GM12873 (cell line): ENCODE data around the gene CHGA.

ENCODE experiments used
- TF ChIP-seq, protein P1 (sequence below): IDR thresholded peaks from 2 replicates; pipeline ENCODE4 v1.5.1; 2012; ENCODE audit warnings: low read depth, mild to moderate bottlenecking, moderate library complexity, low read length, control low read depth; ENCODE audit not compliant: insufficient read depth; ENCODE audit errors: missing control alignments

The CHGA gene

DNA sequence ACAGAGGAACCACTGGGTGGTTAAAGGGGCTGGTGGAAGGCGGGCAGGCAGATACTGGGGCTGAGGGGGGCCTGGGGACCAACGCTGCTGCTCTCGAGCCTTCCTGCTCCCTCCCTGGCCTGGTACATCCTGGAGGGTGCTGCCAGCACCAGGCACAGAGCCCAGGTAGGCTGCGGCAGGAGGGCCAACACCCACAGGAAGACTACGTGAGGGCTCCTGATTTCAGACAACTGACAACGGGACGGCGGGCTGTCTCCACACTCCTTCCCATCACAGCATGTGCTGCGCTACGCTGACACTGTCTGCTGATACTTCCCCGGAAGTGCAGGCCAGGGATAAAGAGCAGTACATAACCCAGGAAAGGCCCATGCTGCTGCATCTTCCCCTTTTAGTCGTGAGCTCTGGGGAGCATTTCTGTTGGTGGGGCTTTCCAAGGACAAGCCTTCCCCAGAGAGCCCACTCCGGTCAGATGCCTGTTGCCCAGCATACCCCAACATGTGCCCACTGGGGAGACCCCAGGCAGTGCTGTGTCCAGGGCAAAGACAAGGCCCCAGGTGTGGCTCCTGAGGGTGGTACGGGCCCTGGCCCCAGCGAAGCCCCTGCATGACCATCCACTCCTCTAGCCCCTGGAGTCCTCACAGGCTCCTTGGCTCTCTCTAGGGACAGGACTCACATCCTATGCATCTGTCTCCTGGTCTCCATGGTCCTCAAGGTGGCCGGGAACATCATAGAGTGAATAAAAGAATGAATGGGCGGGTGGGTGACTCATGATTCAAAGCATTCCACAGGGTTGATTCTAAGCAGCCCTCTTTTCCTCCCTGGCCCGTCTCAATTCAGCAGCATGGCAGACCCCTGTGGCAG lies 38.0 kb downstream of the CHGA start:
- TF ChIP-seq, protein P1, sequence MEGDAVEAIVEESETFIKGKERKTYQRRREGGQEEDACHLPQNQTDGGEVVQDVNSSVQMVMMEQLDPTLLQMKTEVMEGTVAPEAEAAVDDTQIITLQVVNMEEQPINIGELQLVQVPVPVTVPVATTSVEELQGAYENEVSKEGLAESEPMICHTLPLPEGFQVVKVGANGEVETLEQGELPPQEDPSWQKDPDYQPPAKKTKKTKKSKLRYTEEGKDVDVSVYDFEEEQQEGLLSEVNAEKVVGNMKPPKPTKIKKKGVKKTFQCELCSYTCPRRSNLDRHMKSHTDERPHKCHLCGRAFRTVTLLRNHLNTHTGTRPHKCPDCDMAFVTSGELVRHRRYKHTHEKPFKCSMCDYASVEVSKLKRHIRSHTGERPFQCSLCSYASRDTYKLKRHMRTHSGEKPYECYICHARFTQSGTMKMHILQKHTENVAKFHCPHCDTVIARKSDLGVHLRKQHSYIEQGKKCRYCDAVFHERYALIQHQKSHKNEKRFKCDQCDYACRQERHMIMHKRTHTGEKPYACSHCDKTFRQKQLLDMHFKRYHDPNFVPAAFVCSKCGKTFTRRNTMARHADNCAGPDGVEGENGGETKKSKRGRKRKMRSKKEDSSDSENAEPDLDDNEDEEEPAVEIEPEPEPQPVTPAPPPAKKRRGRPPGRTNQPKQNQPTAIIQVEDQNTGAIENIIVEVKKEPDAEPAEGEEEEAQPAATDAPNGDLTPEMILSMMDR = no peak

DNA sequence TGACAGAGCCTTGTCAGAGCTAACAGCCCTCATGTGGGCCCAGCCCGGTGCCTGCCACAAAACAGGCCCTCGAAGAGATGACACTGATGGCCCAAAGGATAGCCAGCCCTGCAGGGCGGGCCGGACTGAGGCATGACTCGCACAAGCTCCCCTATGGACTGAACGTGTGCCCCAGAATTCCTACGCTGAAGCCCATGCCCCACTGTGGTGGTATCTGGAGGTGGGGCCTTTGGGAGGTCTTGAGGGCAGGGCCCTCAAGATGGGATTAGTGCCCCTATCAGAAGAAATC lies 38.6 kb downstream of the CHGA start:
- TF ChIP-seq, protein P1 = no peak

DNA sequence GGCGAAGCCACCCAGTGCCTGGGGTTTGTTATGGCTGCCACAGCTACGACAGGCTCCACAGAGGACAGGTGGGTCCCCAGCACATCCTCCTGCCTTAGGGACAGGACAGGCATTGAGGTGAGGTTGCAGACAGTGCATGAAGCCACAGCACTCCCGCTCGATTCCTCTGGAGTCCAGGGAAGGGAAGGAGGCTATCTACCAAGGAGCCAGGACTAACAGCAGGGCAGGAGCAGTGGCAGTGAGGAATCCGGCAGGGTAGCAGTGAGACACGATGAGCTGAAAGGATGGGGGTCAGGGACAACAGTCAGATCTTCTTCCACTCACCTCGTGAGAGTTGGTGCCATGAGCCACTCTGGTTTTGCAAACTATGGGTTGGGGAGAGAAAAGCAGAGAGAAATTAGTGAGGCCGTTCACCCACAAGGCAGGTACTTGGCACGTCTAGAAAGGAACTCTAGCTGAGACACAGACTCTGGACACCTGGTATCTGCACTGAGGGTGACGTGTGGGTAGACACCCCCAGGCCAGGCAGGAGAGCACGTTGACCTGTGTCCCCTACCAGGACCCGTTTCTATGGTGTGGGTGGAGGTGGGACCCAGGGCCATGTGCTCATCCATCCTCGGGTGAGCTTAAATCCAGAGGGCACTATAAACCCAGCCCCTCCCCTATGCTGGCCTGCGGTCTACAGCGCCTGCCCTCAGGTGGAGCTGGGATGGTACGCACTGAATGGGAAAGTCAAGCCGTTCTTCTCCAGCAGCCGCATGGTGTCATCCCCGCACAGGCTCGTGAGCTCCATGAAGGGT lies 39.3 kb downstream of the CHGA start:
- TF ChIP-seq, protein P1 = no peak

DNA sequence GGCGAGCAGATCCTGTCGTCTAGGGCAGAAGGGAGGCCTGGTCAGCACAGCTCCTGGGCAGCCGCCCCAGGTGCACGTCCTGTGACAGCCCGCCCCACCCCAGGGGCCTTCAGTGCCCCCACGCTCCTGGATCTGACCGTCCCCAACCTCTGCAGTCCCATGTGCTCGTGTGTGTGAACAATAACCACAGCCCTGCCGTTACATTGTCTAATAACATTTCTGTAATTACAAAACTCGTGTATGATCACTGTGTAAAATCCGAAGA lies 39.8 kb downstream of the CHGA start:
- TF ChIP-seq, protein P1 = no peak

DNA sequence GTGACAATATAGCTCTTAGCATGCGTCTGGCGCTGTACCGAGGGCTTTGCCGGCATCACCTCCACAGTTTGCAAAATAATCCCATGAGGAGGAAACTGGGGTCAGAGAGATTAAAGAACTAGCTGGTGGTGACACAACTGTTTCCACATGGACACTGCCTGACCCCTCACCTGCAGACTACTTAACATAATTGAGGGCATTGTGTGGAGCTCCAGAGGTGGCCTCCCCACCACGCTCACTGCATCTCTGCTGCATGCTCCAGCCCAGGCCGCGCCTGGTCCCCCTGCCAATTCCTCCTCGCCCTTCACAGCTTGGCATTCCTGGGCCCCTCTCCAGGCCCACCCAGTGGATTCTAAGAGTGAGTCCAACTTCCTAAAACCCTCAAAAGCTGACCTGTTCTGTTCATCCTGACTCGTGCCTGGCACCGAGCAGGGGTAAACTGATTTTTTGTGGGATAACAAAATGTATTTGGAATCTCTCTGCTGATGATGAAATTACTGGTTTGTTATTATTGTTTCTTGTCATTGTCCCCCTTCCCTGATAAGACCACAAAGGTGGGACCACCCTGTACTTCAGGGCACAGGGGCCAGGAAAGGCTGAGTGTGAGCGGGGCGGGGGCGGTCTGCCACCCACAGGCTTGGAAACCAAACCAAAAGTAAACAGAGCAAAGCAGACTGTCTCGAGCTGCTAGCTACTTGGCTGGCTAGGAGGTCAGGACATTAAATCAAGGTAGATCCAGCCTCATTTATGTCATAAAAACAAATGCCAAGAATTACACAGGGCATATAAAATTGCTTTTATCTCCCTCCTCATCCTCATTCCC lies 40.6 kb downstream of the CHGA start:
- TF ChIP-seq, protein P1 = no peak

DNA sequence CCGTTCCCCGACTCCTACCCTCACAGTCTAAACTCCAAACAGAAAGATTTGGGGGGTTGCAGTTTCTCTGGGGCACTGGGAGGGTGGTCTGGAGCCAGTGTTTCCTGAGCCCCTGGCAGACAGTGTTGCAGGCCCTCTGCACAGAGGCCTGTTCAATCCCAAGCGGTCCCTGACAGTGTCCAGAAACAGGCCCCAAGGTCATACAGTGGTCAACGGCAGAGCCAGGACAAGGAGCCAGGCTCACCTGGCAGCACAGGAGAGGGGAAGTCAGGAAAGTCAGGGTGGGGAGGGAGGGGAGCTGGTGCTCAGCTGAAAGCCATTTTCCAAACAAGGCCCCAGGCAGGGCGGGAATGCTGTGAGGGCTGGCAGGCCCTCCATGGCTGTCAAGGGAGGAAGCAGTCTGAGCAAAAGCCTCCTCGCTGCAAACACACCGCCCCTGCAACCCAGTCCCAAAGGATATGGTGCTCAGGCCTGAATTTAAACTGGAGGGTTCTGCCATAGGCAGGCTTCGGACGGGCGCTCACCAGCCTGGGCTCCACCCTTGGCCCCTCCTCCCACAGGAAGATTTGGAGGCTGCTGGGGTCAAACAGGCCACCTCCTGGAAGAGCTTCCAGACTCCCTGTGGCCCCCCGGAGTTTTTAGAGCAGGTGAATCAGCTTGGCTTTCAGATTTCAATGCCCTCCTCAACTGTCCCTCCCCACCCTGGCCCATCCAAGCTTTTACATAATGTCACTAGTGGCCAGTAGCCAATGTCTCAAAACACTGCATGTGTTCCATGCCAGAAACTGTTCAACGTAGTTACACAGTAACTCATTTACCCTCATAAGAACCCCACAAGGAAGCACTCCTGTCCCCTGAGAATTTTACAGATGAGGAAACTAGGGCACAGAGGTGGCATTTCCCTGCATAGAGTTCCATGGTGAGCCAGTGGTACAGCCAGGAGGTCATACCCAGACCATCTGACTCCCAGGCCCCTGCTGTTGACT lies 41.5 kb downstream of the CHGA start:
- TF ChIP-seq, protein P1 = no peak
